ENCODE results near the gene DDC.
"Not testable (repeated sequence)": the region's sequence is repeated elsewhere in the genome, so short reads cannot be mapped to it uniquely, and the experiment has no call there.

DDC gene

DNA sequence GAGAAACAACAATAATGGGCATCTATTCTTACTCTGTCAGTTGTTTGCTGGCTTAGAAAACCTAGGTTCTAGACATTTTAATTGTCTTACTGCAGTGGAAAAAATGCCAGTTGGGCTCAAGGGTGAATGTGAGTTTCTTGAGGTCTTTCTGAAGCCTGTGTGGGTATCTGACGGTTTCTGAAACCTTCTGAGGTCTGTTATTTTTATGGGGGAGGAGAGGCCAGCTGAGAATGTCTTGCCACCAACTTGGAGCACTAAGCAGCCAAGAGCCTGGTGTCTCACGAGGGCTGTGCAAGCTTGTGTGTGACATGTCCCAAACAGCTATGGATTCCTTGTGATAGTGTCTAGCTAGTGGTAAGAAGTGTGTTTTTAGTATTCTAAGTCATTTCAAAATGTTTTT, 24.2 kb upstream of the DDC start:
- DNase-seq (ENCODE audit: low read depth in 3 of 3) = no peak

DNA sequence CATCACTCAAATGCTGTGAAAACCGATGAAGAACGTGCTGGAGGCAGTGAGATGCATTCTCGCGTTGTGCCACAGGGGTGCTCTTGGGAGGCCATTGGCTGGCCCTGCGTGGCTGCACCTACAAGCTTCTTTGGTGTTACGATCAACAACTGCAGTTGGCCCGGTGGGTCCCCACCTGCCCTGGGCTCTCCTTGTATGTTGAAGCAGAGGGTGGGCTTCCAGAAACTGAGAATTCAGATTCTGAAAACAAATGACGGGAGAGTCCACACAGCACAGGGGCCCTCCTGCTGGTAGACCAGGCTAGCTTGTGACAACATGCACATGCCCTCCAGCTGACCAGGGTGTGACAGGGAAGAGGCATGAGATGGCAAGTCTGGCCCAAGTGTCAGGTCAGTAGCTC, 23.7 kb upstream of the DDC start:
- DNase-seq (ENCODE audit: low read depth in 3 of 3) = no peak

DNA sequence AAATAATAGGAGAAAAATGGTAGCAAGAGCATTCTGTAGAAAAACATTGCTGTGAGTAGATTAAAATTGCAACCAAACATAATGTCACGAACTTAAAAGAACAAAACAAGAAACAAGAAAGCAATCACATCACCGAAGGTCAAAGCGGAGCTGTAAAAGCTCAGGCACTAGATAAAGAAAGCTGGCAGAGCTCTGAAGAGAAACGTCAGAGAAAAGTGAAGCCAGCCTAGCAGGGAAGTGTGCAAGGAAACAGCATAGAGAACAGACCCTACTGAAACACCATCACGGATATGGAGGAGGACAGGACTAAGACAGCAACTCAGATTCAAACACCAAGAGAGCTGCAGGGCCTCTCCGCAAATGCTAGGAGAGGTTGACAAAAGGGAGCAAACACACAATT, 22.5 kb upstream of the DDC start:
- no peak for DNase-seq (ENCODE audit: low read depth in 3 of 3)

DNA sequence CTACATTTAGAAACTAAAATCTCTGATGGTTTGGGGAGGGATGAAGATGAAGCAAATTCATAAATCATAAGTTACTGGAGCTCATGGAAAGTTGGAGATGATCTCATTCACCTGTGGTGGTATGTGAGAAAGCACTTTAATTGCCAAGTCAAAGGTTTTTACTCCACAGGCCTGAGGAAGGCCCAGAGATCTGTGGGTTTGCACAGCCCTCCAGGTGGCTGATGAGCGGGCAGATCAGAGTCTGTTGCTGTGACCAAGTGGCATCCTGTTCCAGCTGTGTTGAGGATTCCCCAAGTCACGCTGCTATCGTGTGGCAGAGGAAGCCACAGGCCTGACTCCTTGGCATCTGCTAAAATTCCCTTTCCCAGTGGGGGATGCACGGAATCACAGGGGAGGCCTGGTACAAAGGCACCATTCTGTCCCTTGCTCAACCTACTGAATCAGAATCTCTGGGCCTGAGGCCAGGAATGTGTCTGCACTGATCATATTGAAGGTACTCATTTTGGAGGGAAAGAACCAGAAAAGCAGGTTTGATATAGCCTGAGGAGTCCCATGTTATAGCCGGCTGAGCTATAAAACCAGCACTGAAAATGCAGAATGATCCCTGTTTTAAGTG, 19.7 kb upstream of the DDC start:
- no peak for DNase-seq (ENCODE audit: low read depth in 3 of 3)

DNA sequence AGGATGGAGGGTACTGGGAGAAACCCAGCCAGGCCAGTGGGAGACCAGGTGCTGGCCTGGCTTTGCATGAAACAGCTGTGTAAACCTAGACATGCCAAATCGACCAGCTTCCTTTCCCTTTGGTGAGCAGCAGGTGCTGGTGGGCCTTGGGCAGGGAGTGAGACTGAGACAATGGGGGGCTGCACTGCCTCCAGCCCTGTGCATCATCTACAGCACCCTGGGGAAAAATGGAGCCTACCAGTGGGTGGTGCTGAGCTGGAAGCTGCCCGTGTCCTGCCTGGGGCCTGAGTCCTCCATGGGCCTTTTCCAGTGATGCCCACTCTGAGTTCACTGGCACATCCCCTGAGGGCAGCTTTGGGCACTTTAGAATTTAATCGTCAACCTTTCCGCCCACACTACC, 19.2 kb upstream of the DDC start:
- DNase-seq (ENCODE audit: low read depth in 3 of 3) = no peak

DNA sequence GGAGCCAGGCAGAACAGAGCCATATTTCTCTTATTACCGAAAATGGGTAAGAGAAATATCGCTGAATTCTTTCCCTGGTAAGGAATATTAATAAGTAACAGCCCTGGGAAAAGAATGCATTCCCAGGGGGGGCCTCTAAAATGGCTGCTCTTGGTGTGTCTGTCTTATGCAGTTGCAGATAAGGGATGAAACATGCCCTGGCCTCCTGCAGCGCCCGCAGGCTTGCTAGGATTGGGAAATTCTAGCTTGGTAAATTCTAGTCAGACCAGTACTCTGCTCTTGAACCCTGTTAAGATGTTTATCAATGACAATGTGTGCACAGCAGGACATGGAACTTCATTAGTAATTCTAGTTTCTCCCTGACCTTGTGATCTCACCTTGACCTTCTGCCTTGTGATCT, 18.1 kb upstream of the DDC start:
- not testable (repeated sequence) for DNase-seq (ENCODE audit: low read depth in 3 of 3)

DNA sequence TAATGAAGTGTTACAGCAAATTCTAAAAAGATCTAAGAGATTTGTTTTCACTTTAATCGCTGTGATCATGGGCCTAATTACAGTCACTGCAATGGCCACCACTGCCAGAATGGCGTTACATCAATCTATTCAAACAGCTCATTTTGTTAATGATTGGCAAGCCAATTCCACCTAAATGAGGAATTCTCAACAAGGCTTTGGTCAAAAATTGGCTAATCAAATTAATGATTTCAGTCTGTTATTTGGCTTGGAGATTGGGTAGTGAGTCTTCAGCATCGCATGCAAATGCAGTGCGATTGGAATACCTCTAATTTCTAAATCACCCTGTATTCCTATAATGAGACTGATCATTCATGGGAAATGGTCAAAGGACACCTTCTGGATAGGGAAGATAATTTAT, 17.1 kb upstream of the DDC start:
- not testable (repeated sequence) for DNase-seq (ENCODE audit: low read depth in 3 of 3)

DNA sequence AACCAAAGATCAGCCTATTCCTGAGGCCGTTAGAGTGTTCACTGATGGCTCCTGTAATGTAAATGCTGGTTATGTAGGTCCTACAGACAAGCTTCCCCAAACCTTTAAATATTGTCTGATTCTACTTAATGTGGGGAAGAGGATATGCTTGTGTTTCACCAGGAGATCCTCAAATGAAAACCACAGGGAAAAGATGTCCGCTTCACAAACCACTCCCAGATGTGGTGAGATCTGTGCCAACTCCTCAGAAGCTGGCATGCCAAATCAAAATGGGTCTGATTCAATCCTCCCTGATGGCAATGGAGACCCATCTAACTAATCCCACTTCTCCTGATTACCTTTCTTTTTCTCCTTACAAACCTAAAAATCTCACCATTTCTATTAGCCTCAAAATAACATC, 15.5 kb upstream of the DDC start:
- DNase-seq (ENCODE audit: low read depth in 3 of 3) = not testable (repeated sequence)

DNA sequence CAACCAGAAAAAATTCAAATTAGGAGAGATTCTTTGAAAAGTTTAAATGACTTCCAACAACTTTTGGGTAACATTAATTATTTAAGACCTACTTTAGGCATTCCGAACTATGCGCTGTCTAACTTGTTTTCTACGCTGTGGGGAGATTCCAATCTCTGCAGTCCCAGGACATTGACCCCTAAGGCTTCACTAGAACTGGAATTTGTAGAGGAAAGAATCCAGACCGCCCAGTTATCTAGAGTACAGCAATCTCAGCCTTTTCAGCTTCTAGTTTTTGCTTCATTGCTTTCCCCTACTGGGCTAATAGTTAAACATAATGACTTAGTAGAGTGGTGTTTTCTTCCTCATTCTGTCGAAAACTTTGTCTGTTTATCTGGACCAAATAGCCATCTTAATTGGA, 14.9 kb upstream of the DDC start:
- DNase-seq (ENCODE audit: low read depth in 3 of 3) = no peak

DNA sequence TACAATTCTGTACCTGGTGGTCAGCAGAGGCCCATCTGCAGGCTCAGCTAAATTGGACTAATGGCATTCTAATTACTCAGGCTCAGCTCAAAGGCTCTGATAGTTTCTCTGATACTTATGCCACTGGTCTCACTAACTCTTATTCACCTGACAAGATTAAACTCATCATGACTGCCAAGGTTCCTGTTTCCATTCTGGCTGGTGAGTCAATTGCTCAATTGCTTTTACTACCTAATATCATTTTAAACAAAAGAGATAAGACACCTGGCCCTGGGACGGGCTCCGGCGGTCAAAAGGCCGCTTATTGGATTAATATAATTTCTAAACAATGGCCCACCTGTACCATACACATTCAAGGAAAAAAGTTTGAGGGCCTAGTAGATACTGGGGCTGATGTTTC, 12.9 kb upstream of the DDC start:
- not testable (repeated sequence) for DNase-seq (ENCODE audit: low read depth in 3 of 3)

DNA sequence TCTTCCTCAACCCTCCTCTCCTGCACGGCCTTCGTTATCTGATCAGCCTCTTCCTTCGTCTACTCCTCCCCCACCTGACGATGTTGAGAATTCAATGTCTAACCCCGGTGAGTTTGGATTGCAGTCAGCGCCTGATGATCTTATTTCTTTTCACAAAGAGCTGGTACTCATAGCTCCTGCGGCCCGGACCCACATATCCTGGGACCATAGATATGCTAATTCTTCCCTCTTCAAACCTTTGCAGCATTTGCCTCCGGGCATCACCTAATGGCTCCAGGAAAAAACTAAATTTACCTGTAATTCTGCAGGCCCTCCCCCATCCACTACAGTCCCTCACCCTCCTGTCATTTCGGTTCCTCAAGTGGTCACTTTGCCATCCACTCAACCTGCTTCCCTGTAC, 12.4 kb upstream of the DDC start:
- no peak for DNase-seq (ENCODE audit: low read depth in 3 of 3)

DNA sequence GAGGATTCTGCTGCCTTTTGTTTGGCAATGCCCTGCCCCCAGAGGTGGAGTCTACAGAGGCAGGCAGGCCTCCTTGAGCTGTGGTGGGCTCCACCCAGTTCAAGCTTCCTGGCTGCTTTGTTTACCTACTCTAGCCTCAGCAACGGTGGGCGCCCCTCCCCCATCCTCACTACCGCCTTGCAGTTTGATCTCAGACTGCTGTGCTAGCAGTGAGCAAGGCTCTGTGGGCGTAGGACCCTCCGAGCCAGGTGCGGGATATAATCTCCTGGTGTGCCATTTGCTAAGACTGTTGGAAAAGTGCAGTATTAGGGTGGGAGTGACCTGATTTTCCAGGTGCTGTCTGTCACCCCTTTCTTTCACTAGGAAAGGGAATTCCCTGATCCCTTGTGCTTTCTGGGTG, 11.2 kb upstream of the DDC start:
- not testable (repeated sequence) for DNase-seq (ENCODE audit: low read depth in 3 of 3)

DNA sequence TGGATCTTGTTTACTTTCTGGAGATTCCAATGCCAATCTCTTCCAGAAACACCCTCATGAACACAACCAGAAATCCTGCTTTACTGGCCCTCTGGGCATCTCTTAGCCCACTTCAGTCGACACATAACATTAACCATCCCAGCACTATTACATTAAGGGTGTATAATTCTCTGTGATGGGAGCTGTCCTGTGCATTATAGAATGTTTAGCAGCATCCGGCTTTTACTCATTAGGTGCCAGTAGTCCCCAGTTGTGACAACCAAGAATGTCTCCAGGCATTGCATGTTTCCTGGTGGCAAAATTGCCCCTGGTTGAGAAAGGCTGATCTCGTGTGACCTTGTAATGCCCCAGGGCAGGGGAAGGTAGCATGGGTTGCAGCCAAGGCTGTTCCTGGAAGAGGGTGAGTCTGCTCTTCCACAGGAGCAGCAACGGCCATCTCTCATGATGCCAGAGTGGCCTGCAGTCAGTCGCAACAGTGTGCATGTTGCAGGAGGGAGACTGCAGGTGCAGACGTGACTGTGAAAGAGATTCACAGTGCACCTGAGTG, 2.6 kb upstream of the DDC start:
- DNase-seq (ENCODE audit: low read depth in 3 of 3) = no peak

DNA sequence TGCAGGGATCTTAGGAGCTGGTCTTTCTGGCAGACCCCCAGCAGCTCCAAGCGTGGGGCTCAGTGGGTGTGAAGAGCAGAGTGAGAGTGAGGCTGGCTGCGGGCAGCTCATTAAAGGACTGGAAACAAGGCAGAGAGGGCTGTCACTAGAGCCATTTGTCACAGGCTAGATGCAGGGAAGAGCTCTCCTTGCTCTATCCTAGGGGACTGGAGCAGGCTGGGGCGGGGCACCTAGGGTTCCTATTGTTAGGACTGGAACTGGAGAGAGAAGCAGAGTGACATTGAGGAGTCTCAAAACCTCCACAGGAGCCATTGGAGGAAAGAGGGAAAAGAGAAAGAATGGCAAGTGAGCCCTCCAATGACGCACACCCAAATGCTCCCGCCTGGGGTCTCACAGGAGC, 772 bp upstream of the DDC start:
- no peak for DNase-seq (ENCODE audit: low read depth in 3 of 3)

DNA sequence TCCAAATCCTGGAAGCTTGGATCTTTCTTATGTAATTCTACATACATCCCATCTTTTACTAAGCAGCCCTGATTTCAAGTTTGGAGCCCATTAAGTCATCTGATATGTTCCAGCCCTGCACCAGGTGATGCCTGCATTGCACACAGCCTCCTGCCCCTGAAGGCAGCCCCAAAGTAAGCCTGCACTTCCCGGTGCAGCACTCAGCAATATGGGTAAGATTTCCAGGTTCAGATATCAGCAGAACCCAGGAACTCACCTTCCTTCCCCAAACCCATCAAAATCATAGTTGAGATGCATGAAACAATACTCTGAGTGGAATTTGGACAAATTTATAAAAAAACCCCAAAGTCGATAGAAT, 333 bp upstream of the DDC start:
- no peak for DNase-seq (ENCODE audit: low read depth in 3 of 3)

DNA sequence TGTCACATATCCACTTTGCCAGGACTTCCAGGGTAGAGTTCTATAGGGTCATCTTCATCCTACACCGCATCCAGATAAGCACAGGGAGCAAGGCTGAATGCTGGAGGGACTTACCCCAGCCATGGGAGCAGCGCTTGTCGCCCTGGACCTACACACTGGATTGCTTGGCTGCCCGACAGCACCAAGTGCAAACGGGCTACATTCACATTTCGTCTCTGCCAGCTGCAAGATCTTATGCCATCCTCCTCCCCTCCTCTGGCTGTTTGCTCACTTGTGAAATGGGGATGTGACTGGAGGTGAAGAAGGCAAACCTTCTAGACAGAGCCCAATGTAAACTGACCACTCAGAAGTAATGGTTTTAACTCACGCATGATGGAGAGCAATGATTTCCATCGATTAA, 1.0 kb downstream of the DDC start:
- DNase-seq (ENCODE audit: low read depth in 3 of 3) = no peak

DNA sequence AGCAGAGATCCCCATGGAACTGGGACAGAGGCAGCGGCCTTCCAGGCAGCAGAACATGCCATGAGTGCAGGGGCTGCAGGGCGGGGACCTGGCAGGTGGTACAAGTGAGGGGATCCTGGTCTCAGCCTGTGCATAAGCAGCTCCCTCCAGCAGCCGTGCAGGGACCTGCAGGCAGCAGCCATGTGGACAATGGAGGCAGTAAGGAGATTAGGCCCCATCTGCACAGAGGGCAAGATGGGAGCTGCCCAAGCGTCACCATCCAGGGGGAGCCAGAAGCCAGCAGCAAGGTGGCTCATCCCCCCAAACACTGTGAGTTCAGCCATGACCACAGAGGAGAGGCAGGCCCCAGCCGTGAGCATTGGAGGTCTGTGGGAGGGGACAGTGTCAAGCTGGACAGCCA, 3.1 kb downstream of the DDC start:
- no peak for DNase-seq (ENCODE audit: low read depth in 3 of 3)

DNA sequence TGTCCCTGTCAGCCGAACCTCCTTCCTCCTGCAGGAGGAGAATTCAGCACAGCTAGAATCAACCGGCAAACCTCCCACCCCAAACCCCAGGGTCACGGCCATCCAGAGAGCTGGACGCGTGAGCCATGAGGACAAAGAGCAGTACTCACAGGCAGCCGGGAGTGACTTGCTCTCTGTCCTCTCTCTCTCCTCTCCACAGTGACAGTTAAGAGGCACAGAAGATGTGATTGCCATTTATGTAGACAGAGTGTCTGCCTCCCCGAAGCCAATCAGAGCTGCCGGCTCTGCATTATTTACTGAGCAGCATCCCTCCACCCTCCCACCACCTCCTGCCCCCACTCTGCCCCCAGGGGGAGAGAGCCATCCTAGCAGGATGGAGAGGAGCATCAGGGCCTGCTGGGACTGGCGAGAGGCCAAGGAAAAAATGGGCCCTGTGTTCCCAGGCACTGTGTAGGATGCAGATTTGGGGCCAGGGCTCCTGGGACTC, 4.3 kb downstream of the DDC start:
- DNase-seq (ENCODE audit: low read depth in 3 of 3) = no peak

DNA sequence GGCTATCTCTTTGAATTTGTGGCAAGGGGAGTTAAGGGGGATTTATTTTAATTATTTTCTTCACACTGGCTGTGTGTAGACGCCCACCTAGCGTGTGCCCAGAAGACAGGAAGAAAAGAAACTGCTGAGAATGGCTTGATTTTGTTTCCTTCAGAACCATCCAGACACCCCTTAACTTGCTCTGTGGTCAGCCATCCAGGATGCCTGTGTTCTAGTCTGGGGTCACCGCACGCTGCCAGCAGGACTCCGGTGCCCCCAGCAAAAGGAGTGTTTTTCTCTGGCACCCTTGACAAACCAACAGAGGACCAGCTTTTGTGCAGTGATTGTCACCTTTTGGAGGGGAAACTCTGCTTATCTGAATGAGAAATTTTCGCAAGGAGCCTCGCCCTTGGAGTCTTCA, 5.3 kb downstream of the DDC start:
- DNase-seq (ENCODE audit: low read depth in 3 of 3) = no peak

DNA sequence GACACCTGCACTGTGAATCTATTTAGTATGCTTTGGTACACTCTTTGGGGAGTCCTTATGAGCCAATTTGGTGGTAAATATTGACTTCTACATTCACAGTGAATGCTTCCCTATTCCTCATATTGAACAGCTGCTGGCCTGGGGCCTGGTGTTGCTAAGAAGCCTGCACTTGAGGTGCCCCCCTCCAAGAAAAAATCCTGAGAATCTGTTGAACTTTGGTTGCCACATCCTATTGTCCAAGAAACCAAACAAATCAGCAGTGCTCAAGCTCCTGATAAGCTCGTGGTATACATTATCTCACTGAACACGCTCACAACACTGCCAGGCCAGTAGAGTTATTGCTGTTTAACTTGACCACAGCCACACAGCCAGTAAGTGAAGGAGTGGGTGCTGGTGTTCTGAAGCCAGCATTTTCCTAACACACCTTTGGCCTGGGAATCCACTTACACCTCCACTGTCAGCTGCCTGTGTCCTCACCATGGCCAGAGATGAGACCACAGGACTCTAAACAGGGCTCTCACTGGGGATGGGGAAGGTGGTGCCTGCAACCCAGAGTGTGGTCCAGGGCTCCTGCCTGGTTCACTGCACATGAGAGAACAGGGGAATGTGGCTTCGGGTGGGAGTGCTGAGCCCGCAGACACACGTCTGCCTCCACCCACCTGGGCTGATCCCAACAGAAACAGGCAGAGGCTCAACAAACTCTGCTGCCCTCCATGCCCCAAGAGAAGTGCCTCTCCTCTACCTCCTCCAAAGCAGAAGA, 6.7 kb downstream of the DDC start:
- no peak for DNase-seq (ENCODE audit: low read depth in 3 of 3)

DNA sequence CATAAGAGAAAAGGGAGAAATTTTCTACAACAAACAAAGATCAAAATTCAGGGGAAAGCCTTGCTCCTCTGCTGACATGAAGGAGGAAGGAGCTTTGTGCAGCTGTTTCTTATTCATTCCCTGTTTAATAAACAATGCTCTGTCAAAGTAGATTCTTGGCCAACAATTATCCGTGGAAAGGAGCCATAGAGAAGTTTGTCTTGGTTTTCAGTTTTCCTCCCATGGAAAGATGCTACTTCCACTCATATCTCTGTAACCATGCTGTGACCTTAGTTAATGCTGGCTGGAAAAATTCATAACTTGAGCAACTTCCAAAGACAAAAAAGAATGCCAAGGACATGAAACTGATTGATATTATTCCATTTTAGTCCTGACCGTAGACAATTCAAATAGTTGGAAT, 8.1 kb downstream of the DDC start:
- DNase-seq (ENCODE audit: low read depth in 3 of 3) = no peak

DNA sequence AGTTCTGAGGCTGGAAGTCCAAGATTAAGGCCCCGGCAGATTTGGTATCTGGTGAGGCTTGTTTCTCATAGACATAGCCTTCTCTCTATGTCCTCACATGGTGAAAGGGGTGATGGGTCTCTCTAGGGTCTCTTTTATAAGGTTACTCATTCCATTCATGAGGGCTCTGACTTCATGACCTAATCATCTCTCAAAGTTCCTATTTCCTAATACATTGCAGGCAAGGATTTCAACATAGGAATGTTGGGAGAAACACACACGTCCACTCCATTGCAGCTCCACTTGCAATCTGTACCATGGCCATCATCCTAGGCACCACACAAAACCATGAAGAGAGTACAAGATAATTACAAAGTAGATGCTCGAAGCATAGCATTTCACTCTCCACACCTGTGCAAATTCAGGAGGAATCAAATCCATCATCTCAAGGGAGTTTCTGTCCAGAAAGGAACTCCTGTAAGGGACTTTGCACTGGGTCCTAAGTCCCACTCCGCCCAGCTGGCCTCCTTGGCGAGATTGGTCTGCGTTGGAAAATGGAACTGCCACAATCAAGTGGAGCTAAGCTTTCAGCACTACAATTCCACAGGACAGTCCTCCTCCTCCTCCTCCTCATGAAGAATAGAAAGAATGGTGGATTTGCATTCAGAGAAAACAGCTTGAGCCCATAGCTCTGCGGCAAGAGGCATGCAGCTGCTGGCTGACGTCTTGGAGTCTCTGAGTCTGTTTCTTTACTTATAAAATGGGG, 8.8 kb downstream of the DDC start:
- DNase-seq (ENCODE audit: low read depth in 3 of 3) = no peak

Measured in stimulated activated CD4-positive, alpha-beta T cell treated with anti-CD3 and anti-CD28 coated beads, TNF-alpha, amount 100 ng/mL, for 4 hours (primary cell).